HUDEP-2 (cell line): ENCODE data around the gene CCDC180.
"Not testable (repeated sequence)": the region's sequence is repeated elsewhere in the genome, so short reads cannot be mapped to it uniquely, and the experiment has no call there.

ENCODE experiments used
- DNase-seq, 76 experiments: peaks; one replicate each; lab custom pipeline; 2025; ENCODE audit not compliant: unreplicated experiment in 76 of 76; lab: John Stamatoyannopoulos, UW

CCDC180 gene

DNA sequence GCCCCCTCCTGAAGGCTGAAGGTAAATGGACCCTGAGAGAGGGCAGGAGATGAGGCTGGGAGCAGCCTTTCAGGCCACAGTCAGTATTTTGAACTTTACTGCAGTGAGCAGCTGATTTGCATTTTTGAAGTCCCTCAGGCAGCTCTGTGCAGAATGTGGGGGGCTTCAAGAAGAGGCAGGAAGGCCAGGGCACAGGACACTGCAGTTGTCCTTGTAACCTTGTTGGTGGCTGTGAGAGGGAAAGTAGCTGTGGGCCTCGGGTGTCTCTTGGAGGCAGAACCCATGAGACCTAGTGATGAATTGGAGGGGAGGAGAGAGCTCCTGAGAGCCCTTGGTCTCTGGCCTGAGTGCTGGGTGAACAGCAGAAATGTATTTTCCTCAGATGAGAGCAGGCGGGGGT is 2.6 kb downstream of the CCDC180 start:
- DNase-seq: no peak

DNA sequence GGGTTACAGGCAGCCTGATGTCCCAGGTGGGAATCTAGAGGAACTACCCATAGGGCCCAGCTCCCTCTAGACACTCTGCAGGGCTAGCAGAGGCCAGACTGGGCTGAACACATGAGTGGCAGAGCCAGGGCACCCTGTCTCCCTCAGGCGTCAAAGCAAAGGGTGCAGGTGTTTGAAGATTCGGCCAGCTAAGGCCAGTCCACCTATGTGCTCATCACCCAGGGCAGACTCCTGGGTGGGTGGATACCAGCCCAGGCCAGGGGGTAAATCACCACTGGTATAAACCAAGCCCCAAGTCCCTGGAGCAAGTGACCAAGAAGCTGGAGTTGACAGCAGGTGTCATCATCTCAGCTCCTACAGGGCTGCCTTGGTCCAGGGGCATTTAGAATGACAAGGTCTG is 3.4 kb downstream of the CCDC180 start:
- no peak for DNase-seq

DNA sequence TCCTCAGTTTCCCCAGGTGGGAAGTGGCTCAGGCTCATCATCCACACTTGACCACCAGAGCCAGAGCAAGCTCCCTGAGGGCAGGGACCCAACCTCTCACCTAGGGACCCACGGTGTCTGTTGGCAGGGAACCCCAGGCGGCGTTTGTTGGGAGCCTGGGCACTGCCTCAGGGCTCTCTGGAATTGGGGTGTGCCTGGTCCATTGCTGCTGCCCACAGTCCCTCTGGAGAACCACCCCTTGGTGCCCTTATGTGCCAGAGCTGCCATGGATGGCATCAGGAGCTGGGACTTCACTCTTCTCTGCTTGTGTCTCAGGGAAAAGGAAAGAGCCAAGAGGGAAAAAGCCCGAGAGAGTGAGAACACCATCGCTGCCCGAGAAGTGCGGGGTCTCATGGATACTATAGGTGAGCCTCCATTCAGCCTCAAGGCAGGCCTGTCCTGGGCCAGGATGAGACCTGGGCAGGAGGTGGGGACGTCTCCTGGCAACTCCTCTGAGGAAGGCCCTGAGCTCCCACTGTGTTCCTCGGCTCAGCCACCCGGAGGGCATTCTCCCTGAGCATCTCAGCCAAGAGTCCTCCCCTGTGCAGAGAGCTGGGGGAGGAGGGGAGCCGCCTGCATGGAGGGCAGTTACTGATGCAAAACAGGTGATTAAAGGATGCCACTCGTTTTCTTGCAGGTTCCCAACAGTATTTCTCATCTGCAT is 4.5 kb downstream of the CCDC180 start:
- no peak for DNase-seq

DNA sequence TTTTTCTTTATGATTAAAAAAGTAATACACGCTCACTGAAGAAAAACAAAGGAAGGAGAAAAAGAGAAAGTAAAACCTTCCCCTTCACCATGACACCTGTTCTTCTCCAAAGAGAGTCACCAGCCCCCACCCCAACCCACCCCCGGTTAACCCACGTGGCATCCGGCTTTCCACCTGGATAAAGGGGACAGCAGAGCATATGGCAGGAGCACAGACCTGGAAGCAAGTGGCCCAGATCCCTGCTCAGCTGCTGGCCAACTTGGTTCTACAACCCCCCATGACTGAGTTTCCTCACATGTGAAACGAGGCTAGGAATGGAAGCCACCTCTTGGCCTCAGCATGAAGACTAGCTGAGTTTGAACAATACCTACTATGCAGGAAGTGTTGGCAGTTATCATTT is 5.1 kb downstream of the CCDC180 start:
- DNase-seq: no peak

DNA sequence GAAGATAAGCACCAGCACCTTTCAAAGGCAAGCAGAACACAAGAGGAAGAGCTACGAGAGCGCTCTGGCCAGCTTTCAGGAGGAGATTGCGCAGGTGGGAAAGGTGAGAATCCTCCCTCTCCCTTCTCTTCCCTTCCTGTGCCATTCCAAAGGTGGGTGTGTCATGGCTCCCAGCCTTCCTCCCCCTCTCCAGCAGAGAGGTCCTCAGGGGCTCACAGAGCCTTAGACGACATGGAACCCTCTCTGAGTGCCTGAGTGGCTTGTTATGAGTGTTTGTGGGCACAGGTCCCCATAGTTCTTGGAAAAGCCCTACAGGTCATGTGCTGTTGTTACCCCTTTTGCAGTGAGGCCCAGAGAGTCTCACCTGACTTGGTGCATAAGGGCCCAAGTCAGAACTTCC is 5.8 kb downstream of the CCDC180 start:
- DNase-seq: no peak

DNA sequence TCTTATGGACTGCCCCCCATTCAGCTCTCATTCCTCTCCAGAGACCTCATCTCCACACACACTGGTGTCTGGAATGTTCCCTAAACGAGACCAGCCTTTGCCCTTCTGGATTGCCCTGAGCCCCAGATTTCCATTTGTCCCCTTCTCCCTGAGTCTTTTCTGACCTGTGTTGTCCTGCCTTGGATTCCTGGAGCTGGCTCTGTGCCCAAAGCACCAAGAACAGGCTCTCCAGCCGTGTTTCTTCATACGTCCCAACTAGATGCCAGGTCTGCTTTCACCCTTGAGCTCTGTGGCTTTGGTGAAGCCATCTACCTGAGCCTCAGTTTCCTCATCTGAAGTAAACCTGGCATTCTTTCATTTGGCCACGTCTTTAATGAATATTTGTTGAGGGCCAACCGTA is 6.3 kb downstream of the CCDC180 start:
- DNase-seq: no peak

DNA sequence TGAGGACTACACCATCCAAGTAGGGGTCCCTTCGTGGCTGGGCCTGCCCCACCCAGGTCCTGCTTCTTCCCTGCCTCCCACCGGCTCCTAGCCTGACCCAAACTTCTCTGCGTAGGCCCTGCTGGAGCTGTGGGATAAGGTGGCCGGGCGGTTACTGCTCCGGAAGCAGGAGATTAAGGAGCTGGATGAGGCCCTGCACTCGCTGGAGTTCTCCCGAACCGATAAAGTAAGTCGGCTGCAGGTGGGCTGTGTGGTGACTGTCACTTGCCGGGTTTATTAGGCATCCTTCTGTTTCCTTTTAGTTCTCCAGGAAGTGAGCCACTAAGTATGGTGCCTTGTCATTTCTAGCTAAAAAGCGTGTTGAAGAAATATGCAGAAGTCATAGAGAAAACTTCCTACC is 7.0 kb downstream of the CCDC180 start:
- no peak for DNase-seq

DNA sequence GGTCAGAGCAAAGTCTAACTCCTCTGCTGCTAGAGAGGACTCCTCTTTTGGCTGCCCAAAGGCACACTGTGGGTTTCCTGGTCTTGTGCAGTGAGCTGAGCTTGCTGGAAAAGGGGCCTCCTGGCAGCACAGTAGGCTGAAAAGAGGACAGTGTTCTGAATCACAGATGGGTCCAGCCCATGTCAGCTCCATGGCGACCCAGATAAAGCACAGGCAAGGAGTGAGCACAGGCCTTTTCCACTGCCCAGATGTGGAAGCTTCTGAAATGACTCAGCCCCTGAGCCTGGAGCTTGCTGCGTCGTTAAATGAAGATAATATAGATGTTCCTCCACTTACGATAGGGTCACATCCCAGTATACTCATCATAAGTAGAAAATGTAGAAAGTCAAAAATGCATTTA is 8.1 kb downstream of the CCDC180 start:
- DNase-seq: peak in 1 of 76 experiments; percentile 4

DNA sequence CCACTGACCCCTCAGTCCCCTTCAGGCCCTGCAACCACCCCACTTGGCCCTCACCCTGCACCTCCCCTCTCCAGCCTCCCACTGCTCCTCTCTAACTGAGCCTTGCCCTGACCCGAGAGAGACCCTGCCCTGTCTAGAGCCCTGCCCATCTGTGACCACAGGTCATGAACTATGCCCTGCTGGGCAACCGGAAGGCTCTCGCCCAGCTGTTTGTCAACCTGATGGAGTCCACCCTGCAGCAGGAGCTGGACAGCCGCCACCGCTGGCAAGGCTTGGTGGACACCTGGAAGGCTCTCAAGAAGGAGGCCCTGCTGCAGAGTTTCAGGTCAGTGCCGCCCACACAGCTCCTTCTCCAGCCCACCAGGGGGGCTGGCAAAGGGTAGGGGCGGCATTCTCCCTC is 9.4 kb downstream of the CCDC180 start:
- no peak for DNase-seq

DNA sequence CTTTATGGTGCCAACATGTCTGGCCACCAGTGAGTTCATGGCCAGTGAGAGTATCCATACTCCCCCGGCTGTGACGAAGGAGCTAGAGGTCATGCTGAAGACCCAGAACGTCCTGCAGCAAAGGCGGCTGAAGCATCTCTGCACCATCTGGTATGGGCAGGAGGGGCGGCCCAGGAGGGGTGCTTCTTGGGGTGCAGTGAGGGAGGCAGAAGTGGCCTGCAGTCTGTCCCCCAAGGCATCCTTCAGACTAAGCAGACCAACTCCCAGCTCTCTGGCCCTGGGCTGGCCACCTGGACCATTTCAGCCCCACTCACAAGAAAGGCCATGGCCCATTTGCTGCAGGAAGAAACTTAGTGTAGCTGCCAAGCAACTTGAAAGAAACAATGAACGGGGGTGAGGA is 11.0 kb downstream of the CCDC180 start:
- no peak for DNase-seq

DNA sequence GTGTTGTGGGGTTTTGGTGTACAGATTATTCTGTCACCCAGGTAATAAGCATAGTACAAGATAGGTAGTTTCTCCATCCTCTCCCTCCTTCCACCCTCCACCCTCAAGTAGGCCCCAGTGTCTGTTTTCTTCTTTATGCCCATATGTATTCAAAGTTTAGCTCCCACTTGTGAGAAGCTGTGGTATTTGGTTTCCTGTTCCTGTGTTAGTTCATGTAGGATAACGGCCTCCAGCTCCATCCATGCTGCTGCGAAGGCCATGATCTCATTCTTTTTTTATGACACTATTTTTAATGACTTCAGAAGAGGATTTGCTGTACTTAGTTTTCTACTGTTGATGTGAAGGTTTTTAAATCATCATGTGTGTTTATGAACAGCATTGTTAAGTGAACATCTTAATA is 11.9 kb downstream of the CCDC180 start:
- DNase-seq: no peak

DNA sequence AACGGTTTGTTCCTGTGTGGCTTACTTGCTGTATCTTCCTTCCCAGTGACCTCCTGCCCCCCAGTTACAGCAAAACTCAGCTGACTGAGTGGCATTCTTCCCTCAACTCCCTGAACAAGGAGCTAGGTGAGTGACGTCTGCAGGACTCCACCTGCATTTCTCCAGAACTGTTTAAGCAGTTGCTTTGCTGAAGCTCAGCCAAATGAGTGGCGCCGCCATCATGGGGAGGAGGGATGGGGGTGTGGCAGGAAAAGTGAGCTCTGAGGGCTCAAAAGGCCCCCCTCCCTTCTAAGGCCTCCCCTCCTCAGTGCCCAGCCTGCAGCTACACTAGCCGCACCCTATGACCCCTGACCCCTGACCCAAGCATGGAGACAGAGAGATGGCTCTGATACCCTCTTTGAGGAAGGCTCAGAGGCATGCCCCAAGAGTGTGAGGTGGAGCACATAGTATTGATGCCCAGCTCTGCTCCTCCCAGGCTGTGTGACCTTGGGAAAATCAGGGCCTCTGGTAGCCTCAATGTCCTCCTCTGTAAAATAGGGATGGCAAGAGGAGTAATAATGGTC is 12.7 kb downstream of the CCDC180 start:
- DNase-seq: no peak

DNA sequence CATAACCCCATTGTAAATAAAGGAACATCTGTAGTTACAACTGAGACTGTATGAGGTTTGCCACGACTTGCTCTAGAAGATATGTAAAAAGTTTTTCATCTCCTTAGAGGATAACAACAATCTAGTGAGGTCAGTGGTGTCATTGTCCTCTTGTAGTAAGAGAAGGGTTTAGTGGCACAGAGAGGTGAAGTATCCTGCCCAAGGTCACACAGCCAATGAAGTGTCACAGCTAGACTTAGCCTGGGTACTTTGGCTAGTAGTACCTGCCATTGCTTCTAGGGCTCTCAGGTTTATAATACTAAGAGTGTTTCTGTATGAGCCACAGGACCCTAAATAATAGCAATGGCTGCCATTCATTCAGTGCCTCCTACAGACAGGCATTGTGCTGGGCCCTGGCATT is 13.8 kb downstream of the CCDC180 start:
- DNase-seq: no peak

DNA sequence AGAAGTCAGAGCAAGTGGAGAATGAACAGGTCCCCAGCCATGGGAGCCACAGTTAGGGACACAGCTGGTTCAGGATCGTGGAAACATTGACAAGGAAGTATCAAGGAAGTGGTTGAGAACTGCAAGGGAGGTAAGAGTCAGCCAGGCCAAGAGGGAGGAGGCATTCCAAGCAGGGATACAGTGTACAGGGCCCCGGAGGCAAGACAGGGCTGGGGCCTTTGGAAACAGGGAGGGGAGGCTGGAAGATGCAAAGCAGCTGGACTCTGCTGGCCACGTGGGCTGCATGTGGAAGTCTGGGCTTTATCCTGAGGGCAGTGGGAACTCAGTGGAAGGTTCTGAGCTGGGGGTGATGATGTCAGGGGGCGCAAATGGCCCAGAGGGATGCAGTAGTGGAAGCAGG is 14.2 kb downstream of the CCDC180 start:
- no peak for DNase-seq

DNA sequence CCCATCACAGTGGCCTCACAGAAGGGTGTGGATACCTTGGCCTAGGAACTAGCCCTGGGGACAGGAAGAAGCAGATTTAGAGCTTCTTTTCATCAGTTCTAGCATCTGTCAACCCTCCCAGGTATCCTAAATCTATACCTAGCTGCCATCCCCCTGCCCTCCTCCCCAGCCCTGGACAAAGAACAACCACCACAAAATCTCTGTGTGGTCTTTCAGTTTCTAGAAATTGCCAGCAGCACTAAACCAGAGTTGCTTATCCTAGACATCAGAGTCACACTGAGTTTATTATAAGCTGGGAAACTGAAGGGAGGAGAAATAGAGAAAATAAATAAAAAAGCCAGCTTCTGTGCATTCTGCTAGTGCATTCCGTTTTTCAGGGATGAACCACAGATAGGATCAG is 14.6 kb downstream of the CCDC180 start:
- no peak for DNase-seq

DNA sequence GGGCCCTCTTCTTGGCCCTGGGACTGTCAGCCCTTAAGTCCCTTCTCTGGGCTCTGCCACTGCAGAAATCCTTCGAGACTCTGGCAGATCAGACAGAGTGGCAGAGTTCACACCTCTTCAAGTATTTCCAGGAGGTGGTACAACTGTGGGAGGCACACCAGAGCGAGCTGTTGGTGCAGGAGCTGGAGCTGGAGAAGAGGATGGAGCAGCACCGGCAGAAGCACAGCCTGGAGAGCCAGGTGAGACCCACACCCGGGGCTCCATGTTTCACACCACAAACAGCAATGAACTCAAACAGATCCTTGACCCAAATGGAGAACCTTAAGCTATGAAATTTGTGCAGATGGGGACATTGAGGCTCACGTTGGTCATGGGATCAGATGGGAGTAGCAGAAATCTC is 17.5 kb downstream of the CCDC180 start:
- no peak for DNase-seq

DNA sequence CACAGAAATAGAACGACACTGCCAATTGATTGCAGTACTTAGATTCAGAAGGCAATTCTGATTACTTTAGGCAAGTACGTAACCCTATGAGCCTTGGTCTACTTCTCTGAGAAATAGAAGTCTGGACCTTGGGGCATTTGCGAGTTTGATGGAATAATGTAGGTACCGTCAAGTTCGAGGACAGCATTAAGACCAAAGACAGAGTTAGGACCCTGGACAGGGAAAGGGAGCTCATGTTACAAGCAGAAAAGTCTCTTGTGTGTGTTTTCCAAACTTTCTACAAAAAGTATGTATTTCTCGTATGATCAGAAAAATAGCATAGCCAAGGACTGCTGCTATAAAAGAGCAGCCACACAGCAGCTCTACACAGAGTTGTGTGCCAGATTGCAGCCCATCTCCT is 20.1 kb downstream of the CCDC180 start:
- DNase-seq: no peak

DNA sequence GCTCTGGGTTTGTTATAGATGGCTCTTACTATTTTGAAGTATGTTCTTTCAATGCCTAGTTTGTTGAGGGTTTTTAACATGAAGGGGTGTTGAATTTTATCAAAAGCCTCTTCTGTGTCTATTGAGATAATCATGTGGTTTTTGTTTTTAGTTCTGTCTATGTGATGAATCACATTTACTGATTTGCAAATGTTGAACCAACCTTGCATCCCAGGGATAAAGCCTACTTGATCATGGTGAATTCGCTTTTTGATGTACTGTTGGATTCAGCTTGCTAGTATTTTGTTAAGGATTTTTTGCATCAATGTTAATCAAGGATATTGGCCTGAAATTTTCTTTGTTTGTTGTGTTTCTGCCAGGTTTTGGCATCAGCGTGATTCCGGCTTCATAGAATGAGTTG is 25.5 kb downstream of the CCDC180 start:
- DNase-seq: no peak

DNA sequence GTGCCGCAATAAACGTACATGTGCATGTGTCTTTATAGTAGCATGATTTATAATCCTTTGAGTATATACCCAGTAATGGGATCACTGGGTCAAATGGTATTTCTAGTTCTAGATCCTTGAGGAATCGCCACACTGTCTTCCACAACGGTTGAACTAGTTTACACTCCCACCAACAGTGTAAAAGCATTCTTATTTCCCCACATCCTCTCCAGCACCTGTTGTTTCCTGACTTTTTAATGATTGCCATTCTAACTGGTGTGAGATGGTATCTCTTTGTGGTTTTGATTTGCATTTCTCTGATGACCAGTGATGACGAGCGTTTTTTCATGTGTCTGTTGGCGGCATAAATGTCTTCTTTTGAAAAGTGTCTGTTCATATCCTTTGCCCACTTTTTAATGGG is 28.2 kb downstream of the CCDC180 start:
- not testable (repeated sequence) for DNase-seq

DNA sequence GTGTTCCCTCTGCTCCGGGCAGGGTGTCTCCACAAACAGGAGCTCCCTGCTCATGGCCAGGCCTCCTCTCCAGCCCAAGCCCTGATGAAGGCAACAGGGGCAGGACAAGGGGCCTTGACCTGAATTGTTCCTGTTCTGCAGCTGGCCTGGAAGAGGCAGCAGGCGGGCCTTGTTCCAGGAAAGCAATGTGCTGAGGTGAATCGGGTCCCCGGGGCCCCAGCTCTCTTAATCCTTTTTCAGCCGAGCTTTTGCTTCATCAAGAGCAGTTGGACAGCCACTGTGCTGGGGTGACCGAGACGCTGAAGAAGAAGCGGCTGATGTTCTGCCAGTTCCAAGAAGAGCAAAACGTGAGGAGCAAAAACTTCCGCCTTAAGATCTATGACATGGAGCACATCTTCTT is 41.4 kb downstream of the CCDC180 start:
- DNase-seq: no peak

DNA sequence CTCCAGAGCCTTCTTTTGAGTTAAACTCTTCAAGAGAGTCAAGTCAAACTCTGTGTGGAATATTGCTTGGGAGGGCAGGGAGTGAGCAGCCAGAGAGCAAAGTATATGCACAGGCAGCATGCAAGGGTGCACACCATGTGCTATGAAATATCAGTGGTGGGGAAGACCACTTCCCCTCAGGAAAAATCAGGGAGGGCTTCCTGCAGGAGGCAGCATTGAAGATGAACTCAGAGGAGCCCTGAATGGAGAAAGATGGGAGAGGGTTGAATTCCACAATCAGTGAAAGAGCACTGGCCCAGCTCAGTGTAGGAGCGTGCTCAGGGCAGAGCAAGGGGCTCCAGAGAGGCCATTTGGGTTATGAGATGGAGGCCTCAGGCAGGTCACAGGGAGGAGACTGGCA is 41.9 kb downstream of the CCDC180 start:
- no peak for DNase-seq

DNA sequence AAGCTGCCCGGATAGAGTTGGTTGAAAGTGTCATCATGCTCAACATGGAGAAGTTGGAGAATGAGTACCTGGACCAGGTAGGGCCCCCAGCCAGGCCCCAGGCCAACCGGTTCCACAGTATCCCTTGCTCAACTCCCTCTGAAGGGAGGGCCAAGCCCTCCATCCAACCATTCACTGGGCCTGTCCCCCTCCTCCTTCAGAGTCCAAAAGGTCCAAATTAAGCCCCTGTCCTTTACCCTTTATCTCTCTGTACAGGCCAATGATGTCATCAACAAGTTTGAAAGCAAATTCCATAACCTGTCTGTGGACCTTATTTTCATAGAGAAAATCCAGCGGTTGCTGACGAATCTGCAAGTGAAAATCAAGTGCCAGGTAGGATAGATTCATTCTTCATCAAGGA is 47.2 kb downstream of the CCDC180 start:
- no peak for DNase-seq

DNA sequence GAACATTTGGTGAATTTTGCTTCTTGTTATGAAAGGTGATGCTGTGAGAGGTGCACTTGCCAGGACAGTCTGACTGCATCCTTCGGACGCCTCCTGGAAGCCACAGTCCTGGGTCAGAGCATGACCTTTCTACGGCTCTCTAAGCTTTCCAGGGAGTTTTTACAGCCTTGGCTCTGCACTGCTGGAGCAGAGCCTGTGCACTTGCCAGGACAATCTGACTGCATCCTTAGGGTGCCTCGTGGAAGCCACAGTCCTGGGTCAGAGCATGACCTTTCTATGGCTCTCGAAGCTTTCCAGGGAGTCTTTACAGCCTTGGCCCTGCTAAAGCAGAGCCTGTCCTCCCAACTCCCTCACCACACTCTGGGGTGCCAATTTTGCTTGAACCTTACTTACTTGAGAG is 49.6 kb downstream of the CCDC180 start:
- DNase-seq: no peak
